GM12873 (cell line): ENCODE measurements around the gene MSH5.

Experiments
- CTCF ChIP-seq: IDR thresholded peaks from 2 replicates; pipeline ENCODE4 v1.5.1; 2012; ENCODE audit warnings: low read depth, mild to moderate bottlenecking, moderate library complexity, low read length, control low read depth; ENCODE audit not compliant: insufficient read depth; ENCODE audit errors: missing control alignments

The MSH5 gene

GRCh38 chr6:31769684-31770371, 30.0 kb downstream of the MSH5 start:
- peak; percentile 93 for TF ChIP-seq CTCF

GRCh38 chr6:31770860-31771259, 31.1 kb downstream of the MSH5 start:
- no peak for TF ChIP-seq CTCF

GRCh38 chr6:31771992-31772358, 32.2 kb downstream of the MSH5 start:
- no peak for TF ChIP-seq CTCF

- TF ChIP-seq CTCF: no peak
Measured at GRCh38 chr6:31775184-31775583, 35.4 kb downstream of the MSH5 start.

GRCh38 chr6:31775633-31776484, 36.1 kb downstream of the MSH5 start:
- no peak for TF ChIP-seq CTCF

- no peak for TF ChIP-seq CTCF
Measured at GRCh38 chr6:31776485-31776988, 36.7 kb downstream of the MSH5 start.

- peak; percentile 18 for TF ChIP-seq CTCF
Measured at GRCh38 chr6:31776989-31777666, 37.3 kb downstream of the MSH5 start, which contains the start of gene VWA7. Gene VWA7 (minus strand): TSS chr6:31777328. CDS start chr6:31776779, 549 bp downstream.
